ENCODE results near the gene CFAP54.

Gene CFAP54

DNA sequence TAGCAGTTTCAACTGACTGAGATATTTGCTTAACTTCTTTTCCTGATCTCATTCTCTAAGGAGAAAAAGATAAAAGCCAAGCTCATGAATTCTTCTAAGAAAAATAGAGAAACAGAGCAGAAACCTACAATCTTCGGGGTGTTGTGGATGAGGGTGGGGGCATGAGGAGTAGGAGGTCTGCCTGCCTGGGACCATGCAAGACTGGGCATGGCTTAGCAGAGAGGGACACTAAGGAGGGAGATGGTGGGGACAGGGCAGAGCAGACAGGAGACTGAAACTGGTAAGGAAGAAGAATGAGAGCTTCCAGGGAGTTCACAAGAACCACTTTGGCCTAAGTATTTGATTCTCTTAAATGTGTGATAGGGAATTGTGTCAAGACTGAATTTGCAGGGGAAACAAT, 188.0 kb downstream of the CFAP54 start:
- Histone ChIP-seq H3K36me3 (ENCODE audit: control insufficient read depth in 1 of 2, insufficient read depth in 2 of 2, low read length in 2 of 2) (no peaks in the 10 kb centered on the region), H3K79me2 (ENCODE audit: control insufficient read depth, insufficient read depth, low read length, poor library complexity) (no peaks in the 10 kb centered on the region), H3K4ac (ENCODE audit: low read depth, low read length) (no peak overlapping the region), H3K27ac (ENCODE audit: low read depth, low read length) (no peak overlapping the region), H3K4me2 (ENCODE audit: low read length) (no peak overlapping the region), H3K23ac (ENCODE audit: low read length) (no peak overlapping the region), H3K18ac (ENCODE audit: low read length) (no peak overlapping the region), H2AK5ac (ENCODE audit: low read length) (no peak overlapping the region), H4K12ac (ENCODE audit: low read depth, low read length) (no peak overlapping the region), H2BK5ac (ENCODE audit: low read depth, low read length, poor library complexity) (no peak overlapping the region), H3K79me1 (ENCODE audit: low read length) (no peaks in the 10 kb centered on the region), H4K8ac (ENCODE audit: low read depth, low read length) (no peak overlapping the region), H3K4me1 (ENCODE audit: control insufficient read depth in 1 of 2, insufficient read depth in 2 of 2, low read length in 2 of 2) (no peaks in the 10 kb centered on the region), H4K91ac (ENCODE audit: low read depth, low read length) (no peak overlapping the region), H3K9ac (ENCODE audit: low read length) (no peak overlapping the region), H3K9me3 (ENCODE audit: insufficient read depth, low read depth, low read length) (no peaks in the 10 kb centered on the region), H3K4me3 (ENCODE audit: low read depth, low read length) (no peak overlapping the region), H2BK12ac (ENCODE audit: low read length) (no peak overlapping the region), H3K27me3 (ENCODE audit: insufficient read depth, low read length) (no peaks in the 10 kb centered on the region), H3K14ac (ENCODE audit: low read length) (no peak overlapping the region), H2BK120ac (ENCODE audit: insufficient read depth, low read length, poor library complexity) (no peak overlapping the region), H2AFZ (ENCODE audit: insufficient read depth, low read length, poor library complexity) (no peak overlapping the region)
- no peak for DNase-seq
- no CpG with 5 or more reads among the region's 1 CpG for WGBS (ENCODE audit: extremely low coverage, insufficient coverage, insufficient read length)

DNA sequence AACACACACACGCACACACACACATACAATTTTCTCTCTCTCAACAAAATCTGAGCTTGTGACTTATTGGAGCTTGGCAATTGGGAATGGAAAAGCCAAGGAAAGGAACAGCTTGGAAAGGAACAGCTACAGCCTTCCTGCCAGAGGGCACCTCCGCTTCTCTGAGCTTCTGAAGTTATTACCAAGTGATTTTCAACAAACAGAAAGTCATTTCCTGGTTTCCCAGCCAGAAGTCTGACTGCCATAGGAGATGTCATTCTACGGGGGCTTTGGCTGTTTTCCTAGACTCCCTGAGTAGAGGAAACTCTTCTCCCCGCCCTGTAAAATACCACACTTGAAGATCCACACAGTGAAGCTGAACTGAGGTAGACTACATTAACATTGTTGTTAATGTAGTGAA, 198.3 kb downstream of the CFAP54 start:
- Histone ChIP-seq H2AK5ac (ENCODE audit: low read length) (no peak overlapping the region), H3K4me2 (ENCODE audit: low read length) (no peak overlapping the region), H3K18ac (ENCODE audit: low read length) (no peak overlapping the region), H4K91ac (ENCODE audit: low read depth, low read length) (no peak overlapping the region), H3K4ac (ENCODE audit: low read depth, low read length) (no peak overlapping the region), H3K4me3 (ENCODE audit: low read depth, low read length) (no peak overlapping the region), H3K4me1 (ENCODE audit: control insufficient read depth in 1 of 2, insufficient read depth in 2 of 2, low read length in 2 of 2) (no peaks in the 10 kb centered on the region), H4K8ac (ENCODE audit: low read depth, low read length) (no peak overlapping the region), H2BK120ac (ENCODE audit: insufficient read depth, low read length, poor library complexity) (no peak overlapping the region), H3K14ac (ENCODE audit: low read length) (no peak overlapping the region), H3K79me2 (ENCODE audit: control insufficient read depth, insufficient read depth, low read length, poor library complexity) (no peaks in the 10 kb centered on the region), H2AFZ (ENCODE audit: insufficient read depth, low read length, poor library complexity) (no peak overlapping the region), H3K9me3 (ENCODE audit: insufficient read depth, low read depth, low read length) (no peaks in the 10 kb centered on the region), H3K36me3 (ENCODE audit: control insufficient read depth in 1 of 2, insufficient read depth in 2 of 2, low read length in 2 of 2) (no peaks in the 10 kb centered on the region), H3K23ac (ENCODE audit: low read length) (no peak overlapping the region), H4K12ac (ENCODE audit: low read depth, low read length) (no peak overlapping the region), H3K27me3 (ENCODE audit: insufficient read depth, low read length) (no peaks in the 10 kb centered on the region), H3K27ac (ENCODE audit: low read depth, low read length) (no peak overlapping the region), H2BK12ac (ENCODE audit: low read length) (no peak overlapping the region), H2BK5ac (ENCODE audit: low read depth, low read length, poor library complexity) (no peak overlapping the region), H3K79me1 (ENCODE audit: low read length) (no peaks in the 10 kb centered on the region), H3K9ac (ENCODE audit: low read length) (no peak overlapping the region)
- WGBS (ENCODE audit: extremely low coverage, insufficient coverage, insufficient read length), result no CpG with 5 or more reads among the region's 4 CpGs
- no peak for DNase-seq

DNA sequence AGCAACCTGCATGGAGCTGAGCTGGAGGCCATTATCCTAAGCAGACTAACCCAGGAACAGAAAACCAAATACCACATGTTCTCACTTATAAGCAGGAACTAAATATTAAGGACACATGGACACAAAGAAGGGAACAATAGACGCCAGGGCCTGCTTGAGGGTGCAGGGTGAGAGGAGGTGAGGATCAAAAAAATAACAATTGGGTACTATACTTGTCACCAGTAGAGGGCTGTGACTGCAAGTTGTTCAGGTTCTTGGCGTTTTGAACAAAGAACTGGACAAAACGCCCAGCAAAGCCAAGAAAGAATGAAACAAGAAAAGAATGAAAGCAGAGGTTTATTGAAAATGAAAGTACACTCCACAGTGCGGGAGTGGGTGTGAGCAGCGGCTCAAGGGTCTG, 209.1 kb downstream of the CFAP54 start:
- no peak overlapping the region for H3K27ac ChIP-seq (ENCODE audit: low read depth, low read length)

DNA sequence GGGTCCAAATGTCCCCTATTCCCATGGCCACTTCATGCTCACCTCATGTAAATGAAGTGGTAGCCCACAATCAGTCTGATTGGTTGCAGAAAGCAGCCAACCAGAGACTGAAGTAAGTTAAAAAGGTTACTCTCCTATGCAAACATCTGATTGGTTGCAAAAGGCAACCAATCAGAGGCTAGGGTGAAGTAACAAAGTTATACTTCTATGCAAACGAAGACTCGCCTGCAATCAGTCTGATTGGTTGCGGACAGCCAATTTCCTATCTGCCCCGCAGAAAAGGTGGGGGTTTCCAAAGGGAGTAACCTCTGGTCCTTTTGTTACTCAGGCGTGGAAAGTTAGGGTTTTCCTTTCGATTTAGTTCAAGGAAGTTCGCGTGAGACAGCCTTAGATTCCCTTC, 209.6 kb downstream of the CFAP54 start:
- no peak overlapping the region for H4K8ac ChIP-seq (ENCODE audit: low read depth, low read length)
- no peaks in the 10 kb centered on the region for H3K4me1 ChIP-seq (ENCODE audit: control insufficient read depth in 1 of 2, insufficient read depth in 2 of 2, low read length in 2 of 2)
- H2AK5ac ChIP-seq (ENCODE audit: low read length), result no peak overlapping the region
- no peaks in the 10 kb centered on the region for H3K36me3 ChIP-seq (ENCODE audit: control insufficient read depth in 1 of 2, insufficient read depth in 2 of 2, low read length in 2 of 2)
- no peaks in the 10 kb centered on the region for H3K9me3 ChIP-seq (ENCODE audit: insufficient read depth, low read depth, low read length)
- no peaks in the 10 kb centered on the region for H3K79me1 ChIP-seq (ENCODE audit: low read length)
- H3K14ac ChIP-seq (ENCODE audit: low read length), result no peak overlapping the region
- no peak overlapping the region for H3K23ac ChIP-seq (ENCODE audit: low read length)
- no peak overlapping the region for H2BK12ac ChIP-seq (ENCODE audit: low read length)
- H3K4me2 ChIP-seq (ENCODE audit: low read length), result no peak overlapping the region
- H2AFZ ChIP-seq (ENCODE audit: insufficient read depth, low read length, poor library complexity), result no peak overlapping the region
- H3K4ac ChIP-seq (ENCODE audit: low read depth, low read length), result no peak overlapping the region
- H2BK5ac ChIP-seq (ENCODE audit: low read depth, low read length, poor library complexity), result no peak overlapping the region
- WGBS (ENCODE audit: extremely low coverage, insufficient coverage, insufficient read length), result no CpG with 5 or more reads among the region's 8 CpGs
- H4K91ac ChIP-seq (ENCODE audit: low read depth, low read length), result no peak overlapping the region
- no peak overlapping the region for H3K27ac ChIP-seq (ENCODE audit: low read depth, low read length)
- no peak overlapping the region for H2BK120ac ChIP-seq (ENCODE audit: insufficient read depth, low read length, poor library complexity)
- H3K79me2 ChIP-seq (ENCODE audit: control insufficient read depth, insufficient read depth, low read length, poor library complexity), result no peaks in the 10 kb centered on the region
- DNase-seq, result peak; percentile 55 to 66
- H3K9ac ChIP-seq (ENCODE audit: low read length), result no peak overlapping the region
- no peak overlapping the region for H3K18ac ChIP-seq (ENCODE audit: low read length)
- H4K12ac ChIP-seq (ENCODE audit: low read depth, low read length), result no peak overlapping the region
- H3K27me3 ChIP-seq (ENCODE audit: insufficient read depth, low read length), result no peaks in the 10 kb centered on the region
- no peak overlapping the region for H3K4me3 ChIP-seq (ENCODE audit: low read depth, low read length)

More for the DNA sequence above, 209.1 kb downstream of the CFAP54 start:
- Histone ChIP-seq H3K9me3 (ENCODE audit: insufficient read depth, low read depth, low read length) (no peaks in the 10 kb centered on the region), H2AK5ac (ENCODE audit: low read length) (no peak overlapping the region), H3K36me3 (ENCODE audit: control insufficient read depth in 1 of 2, insufficient read depth in 2 of 2, low read length in 2 of 2) (no peaks in the 10 kb centered on the region), H4K91ac (ENCODE audit: low read depth, low read length) (no peak overlapping the region), H3K4me2 (ENCODE audit: low read length) (no peak overlapping the region), H3K4me1 (ENCODE audit: control insufficient read depth in 1 of 2, insufficient read depth in 2 of 2, low read length in 2 of 2) (no peaks in the 10 kb centered on the region), H4K12ac (ENCODE audit: low read depth, low read length) (no peak overlapping the region), H2AFZ (ENCODE audit: insufficient read depth, low read length, poor library complexity) (no peak overlapping the region), H3K9ac (ENCODE audit: low read length) (no peak overlapping the region), H3K79me2 (ENCODE audit: control insufficient read depth, insufficient read depth, low read length, poor library complexity) (no peaks in the 10 kb centered on the region), H3K79me1 (ENCODE audit: low read length) (no peaks in the 10 kb centered on the region), H3K4me3 (ENCODE audit: low read depth, low read length) (no peak overlapping the region), H4K8ac (ENCODE audit: low read depth, low read length) (no peak overlapping the region), H2BK12ac (ENCODE audit: low read length) (no peak overlapping the region), H3K18ac (ENCODE audit: low read length) (no peak overlapping the region), H3K23ac (ENCODE audit: low read length) (no peak overlapping the region), H2BK120ac (ENCODE audit: insufficient read depth, low read length, poor library complexity) (no peak overlapping the region), H3K14ac (ENCODE audit: low read length) (no peak overlapping the region), H2BK5ac (ENCODE audit: low read depth, low read length, poor library complexity) (no peak overlapping the region), H3K27me3 (ENCODE audit: insufficient read depth, low read length) (no peaks in the 10 kb centered on the region), H3K4ac (ENCODE audit: low read depth, low read length) (no peak overlapping the region)
- peak in 1 of 2 donors; percentile 56 for DNase-seq
- no CpG with 5 or more reads among the region's 5 CpGs for WGBS (ENCODE audit: extremely low coverage, insufficient coverage, insufficient read length)

Measured in trophoblast cell (in vitro differentiated cells and primary cell).